ENCODE results near the gene TP53BP1. TPM values are rescaled to one million over a fixed set of nuclear protein-coding genes. Genes with fewer than 3 reads are reported as not detected.

Gene TP53BP1
- total RNA-seq, 4 donors from 2014 or later, result 23.2 to 52.8 (median 39.2) TPM

DNA sequence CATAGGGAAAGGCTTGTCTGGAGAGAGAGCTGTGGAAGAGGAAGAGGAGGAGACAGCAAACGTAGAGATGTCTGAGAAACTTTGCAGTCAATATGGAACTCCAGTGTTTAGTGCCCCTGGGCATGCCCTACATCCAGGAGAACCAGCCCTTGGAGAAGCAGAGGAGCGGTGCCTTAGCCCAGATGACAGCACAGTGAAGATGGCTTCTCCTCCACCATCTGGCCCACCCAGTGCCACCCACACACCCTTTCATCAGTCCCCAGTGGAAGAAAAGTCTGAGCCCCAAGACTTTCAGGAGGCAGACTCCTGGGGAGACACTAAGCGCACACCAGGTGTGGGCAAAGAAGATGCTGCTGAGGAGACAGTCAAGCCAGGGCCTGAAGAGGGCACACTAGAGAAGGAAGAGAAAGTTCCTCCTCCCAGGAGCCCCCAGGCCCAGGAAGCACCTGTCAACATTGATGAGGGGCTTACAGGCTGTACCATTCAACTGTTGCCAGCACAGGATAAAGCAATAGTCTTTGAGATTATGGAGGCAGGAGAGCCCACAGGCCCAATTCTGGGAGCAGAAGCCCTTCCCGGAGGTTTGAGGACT lies 31.4 kb upstream of the TP53BP1 start:
- no peak for ATAC-seq (ENCODE audit: low FRiP score)
- no peak for DNase-seq (ENCODE audit: low spot score)
- TF ChIP-seq, protein P1, sequence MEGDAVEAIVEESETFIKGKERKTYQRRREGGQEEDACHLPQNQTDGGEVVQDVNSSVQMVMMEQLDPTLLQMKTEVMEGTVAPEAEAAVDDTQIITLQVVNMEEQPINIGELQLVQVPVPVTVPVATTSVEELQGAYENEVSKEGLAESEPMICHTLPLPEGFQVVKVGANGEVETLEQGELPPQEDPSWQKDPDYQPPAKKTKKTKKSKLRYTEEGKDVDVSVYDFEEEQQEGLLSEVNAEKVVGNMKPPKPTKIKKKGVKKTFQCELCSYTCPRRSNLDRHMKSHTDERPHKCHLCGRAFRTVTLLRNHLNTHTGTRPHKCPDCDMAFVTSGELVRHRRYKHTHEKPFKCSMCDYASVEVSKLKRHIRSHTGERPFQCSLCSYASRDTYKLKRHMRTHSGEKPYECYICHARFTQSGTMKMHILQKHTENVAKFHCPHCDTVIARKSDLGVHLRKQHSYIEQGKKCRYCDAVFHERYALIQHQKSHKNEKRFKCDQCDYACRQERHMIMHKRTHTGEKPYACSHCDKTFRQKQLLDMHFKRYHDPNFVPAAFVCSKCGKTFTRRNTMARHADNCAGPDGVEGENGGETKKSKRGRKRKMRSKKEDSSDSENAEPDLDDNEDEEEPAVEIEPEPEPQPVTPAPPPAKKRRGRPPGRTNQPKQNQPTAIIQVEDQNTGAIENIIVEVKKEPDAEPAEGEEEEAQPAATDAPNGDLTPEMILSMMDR (IDR thresholded peaks at IDR 0.05), result no peak

GRCh38 chr15:43523646-43524045 lies 30.7 kb upstream of the TP53BP1 start:
- ATAC-seq (ENCODE audit: low FRiP score) (no peak), DNase-seq (ENCODE audit: low spot score) (no peak)
- TF ChIP-seq, protein P1 (IDR thresholded peaks at IDR 0.05), result no peak

DNA sequence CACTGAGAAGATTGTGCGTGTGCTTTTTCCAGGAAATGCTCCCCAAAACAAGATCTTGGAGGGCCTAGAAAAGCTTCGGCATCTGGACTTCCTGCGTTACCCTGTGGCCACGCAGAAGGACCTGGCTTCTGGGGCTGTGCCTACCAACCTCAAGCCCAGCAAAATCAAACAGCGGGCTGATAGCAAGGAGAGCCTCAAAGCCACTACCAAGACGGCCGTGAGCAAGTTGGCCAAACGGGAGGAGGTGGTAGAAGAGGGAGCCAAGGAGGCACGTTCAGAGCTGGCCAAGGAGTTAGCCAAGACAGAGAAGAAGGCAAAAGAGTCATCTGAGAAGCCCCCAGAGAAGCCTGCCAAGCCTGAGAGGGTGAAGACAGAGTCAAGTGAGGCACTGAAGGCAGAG lies 29.3 kb upstream of the TP53BP1 start:
- DNase-seq (ENCODE audit: low spot score), result no peak
- TF ChIP-seq, protein P1 (IDR thresholded peaks at IDR 0.05), result no peak
- ATAC-seq (ENCODE audit: low FRiP score), result no peak

DNA sequence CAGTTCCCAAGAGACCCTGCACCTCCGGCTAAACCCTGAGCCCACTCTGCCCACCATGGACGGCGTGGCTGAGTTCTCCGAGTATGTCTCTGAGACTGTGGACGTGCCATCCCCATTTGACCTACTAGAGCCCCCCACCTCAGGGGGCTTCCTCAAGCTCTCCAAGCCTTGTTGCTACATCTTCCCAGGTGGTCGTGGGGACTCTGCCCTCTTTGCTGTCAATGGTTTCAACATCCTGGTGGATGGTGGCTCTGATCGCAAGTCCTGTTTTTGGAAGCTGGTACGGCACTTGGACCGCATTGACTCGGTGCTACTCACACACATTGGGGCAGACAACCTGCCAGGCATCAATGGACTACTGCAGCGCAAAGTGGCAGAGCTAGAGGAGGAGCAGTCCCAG lies 28.5 kb upstream of the TP53BP1 start:
- ATAC-seq (ENCODE audit: low FRiP score), result no peak
- TF ChIP-seq, protein P1 (IDR thresholded peaks at IDR 0.05), result no peak
- no peak for DNase-seq (ENCODE audit: low spot score)

DNA sequence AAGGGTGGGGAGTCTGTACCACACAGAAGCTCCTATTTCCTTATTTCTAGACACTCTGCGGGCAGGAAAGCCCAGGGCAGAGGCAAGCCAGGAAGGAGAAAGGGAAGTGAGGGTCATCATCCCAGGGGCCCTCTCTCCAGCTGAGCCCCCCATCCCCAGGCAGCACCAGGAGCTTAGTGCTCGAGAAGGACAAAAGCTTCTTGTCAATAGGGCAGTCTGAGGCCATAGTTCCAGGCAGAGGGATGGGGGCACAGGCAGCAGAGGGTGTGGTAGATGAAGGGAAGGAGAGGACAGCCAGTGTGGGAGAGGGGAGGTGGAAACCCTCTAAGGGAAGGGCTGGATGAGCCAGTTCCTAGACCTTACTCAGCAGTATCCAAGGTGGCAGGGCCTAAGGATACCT lies 27.2 kb upstream of the TP53BP1 start:
- ATAC-seq (ENCODE audit: low FRiP score) (no peak), DNase-seq (ENCODE audit: low spot score) (no peak)
- TF ChIP-seq, protein P1 (IDR thresholded peaks at IDR 0.05), result no peak

GRCh38 chr15:43519196-43519595 lies 26.2 kb upstream of the TP53BP1 start:
- TF ChIP-seq, protein P1 (IDR thresholded peaks at IDR 0.05), result no peak
- ATAC-seq (ENCODE audit: low FRiP score), result no peak
- DNase-seq (ENCODE audit: low spot score), result no peak

DNA sequence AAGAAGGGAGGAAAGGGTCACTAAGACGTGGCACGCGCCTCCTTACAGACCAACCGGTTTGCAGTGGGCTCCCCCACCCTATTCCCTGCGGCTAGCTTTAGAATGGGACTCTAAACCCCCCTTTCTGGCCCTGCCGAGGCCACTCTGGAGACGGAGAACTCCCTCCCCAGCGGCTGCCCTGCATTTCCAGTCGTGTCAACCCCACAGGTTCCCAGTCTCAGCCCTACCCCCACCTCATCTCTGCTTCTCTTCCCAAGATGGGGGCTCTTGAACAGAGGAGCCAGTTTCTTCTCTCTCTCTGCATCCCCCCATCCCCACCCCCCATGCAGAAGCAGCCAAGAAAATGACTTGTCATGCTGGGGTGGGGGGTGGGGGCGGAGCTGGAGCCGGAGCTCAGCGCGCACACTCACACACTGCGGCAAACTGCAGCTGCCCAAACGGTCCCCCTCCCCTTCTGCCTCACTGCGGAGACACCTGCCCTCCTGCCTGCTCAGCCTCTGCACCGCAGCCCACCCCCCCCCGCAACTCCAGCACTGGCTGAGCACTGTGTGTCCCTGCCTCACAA lies 25.3 kb upstream of the TP53BP1 start:
- TF ChIP-seq, protein P1 (IDR thresholded peaks at IDR 0.05), result no peak
- peak; percentile 50 for ATAC-seq (ENCODE audit: low FRiP score)

More for the DNA sequence above, 25.3 kb upstream of the TP53BP1 start:
- DNase-seq (ENCODE audit: low spot score), result no peak

Measured in omental fat pad (tissue), 4 donors.